GM13977 (cell line): ENCODE data around the gene ELAVL2.

Experiments
- DNase-seq: peaks from one replicate; pipeline ENCODE4 v3.0.0; 2012; ENCODE audit warnings: low spot score
- CTCF ChIP-seq: IDR thresholded peaks from 2 replicates; pipeline ENCODE4 v1.5.1; 2012; ENCODE audit warnings: mild to moderate bottlenecking, control low read depth; ENCODE audit not compliant: insufficient read depth; ENCODE audit errors: extremely low read depth, missing control alignments
- in situ Hi-C: fragments of 300-500 bp; cut with MboI; formaldehyde crosslinking; loops from one replicate; pipeline ENCODE4 v1.12.0; 2022; ENCODE audit warnings: low sequenced_read_pairs, low pct_unique_long_range_greater_than_20kb, mixed read lengths, inconsistent platforms; ENCODE audit not compliant: unreplicated experiment

ELAVL2 gene

GRCh38 chr9:23801523-23801922, 24.5 kb downstream of the ELAVL2 start:
- no peak for TF ChIP-seq CTCF
- in situ Hi-C loops = no loop called here
- DNase-seq = no peak

- DNase-seq = no peak
- in situ Hi-C loops = no loop called here
- TF ChIP-seq CTCF = no peak
Measured at GRCh38 chr9:23799521-23799920, 26.5 kb downstream of the ELAVL2 start.

GRCh38 chr9:23798325-23798724, 27.7 kb downstream of the ELAVL2 start:
- no peak for TF ChIP-seq CTCF
- in situ Hi-C loops = no loop called here
- DNase-seq = no peak

GRCh38 chr9:23796209-23796608, 29.8 kb downstream of the ELAVL2 start:
- in situ Hi-C loops = no loop called here
- TF ChIP-seq CTCF = no peak

GRCh38 chr9:23790351-23791260, 35.4 kb downstream of the ELAVL2 start:
- no peak for TF ChIP-seq CTCF
- in situ Hi-C loops = no loop called here
- no peak for DNase-seq

More at GRCh38 chr9:23796209-23796608, 29.8 kb downstream of the ELAVL2 start:
- DNase-seq = no peak

GRCh38 chr9:23789529-23790254, 36.3 kb downstream of the ELAVL2 start:
- no peak for DNase-seq
- no peak for TF ChIP-seq CTCF
- in situ Hi-C loops = no loop called here
